MM.1S (cell line): ENCODE results near the gene ETNK2.

Experiments
- CTCF ChIP-seq: fragments of 300-600 bp; sonication (generic); IDR thresholded peaks from 2 replicates; pipeline ENCODE4 v1.5.1; 2016; ENCODE audit warnings: antibody characterized with exemption, low read length, mixed read lengths
- EZH2 ChIP-seq: fragments of 300-600 bp; sonication (generic); optimal IDR thresholded peaks from 2 replicates; pipeline ENCODE3; 2017; ENCODE audit warnings: low read depth, mild to moderate bottlenecking, antibody characterized with exemption, low read length, mixed read lengths

GRCh38 chr1:204126386-204126785 lies 25.5 kb downstream of the ETNK2 start:
- TF ChIP-seq CTCF (no peak), EZH2 (no peak)
